Suprapubic skin (tissue), 3 donors: ENCODE measurements around the gene KSR2.

Experiments
- CTCF ChIP-seq, 2 donors: fragments of 200-600 bp in 1 of 2; fragments of 450-650 bp in 1 of 2; sonication (generic) in 1 of 2; IDR thresholded peaks; one replicate each; pipeline ENCODE4 v1.5.1; 2016 to 2019; ENCODE audit warnings: antibody characterized with exemption in 2 of 2, mild to moderate bottlenecking in 1 of 2, moderate library complexity in 1 of 2
- POLR2AphosphoS5 ChIP-seq, 3 donors: sonication (generic); formaldehyde crosslinking; IDR thresholded peaks; one replicate each; pipeline ENCODE4 v1.6.1; 2017; ENCODE audit warnings: antibody characterized with exemption in 3 of 3

GRCh38 chr12:117501076-117501869 lies 467.5 kb downstream of the KSR2 start:
- TF ChIP-seq POLR2AphosphoS5 (IDR thresholded peaks at IDR 0.05), result no peak
- TF ChIP-seq CTCF (IDR thresholded peaks at IDR 0.05), result no peak
